GM12878 (cell line): Measurements from ENCODE around the gene CARD9. TPM values are rescaled to one million over a fixed set of nuclear protein-coding genes. Genes with fewer than 3 reads are reported as not detected.
A peak's percentile ranks its signal among the peaks of the same experiment; 100 is the strongest.

Source experiments
- ATAC-seq: fragments of 200-7000 bp; cut with Tn5 transposase; 3 replicates; pipeline ENCODE4 v1.9.1; 2020; ENCODE audit warnings: mild to moderate bottlenecking, moderate library complexity
- BruUV-seq: library from RNA; stranded (reverse); fragments of 400-500 nt; replicated peaks from 2 replicates; lab custom pipeline; 2021; lab: Mats Ljungman, UMichigan
- CTCF ChIA-PET: fragments of 300-600 bp; sonication (Branson Sonifier 250); formaldehyde crosslinking; extraction: SDS; loops from one replicate; lab custom pipeline; 2021; ENCODE audit warnings: inconsistent platforms; lab: Yijun Ruan, JAX
- POLR2A ChIA-PET: fragments of 350-600 bp; formaldehyde crosslinking; extraction: SDS; loops from one replicate; lab custom pipeline; 2021; ENCODE audit warnings: inconsistent platforms; lab: Charles Lee
- RAD21 ChIA-PET: fragments of 300-600 bp; sonication (Branson Sonifier 250); formaldehyde crosslinking; loops from one replicate; lab custom pipeline; 2023; ENCODE audit warnings: antibody characterized with exemption; ENCODE audit not compliant: unreplicated experiment; lab: Charles Lee
- SMC1A ChIA-PET: fragments of 300-600 bp; sonication (Branson Sonifier 250); formaldehyde crosslinking; loops from one replicate; lab custom pipeline; 2023; ENCODE audit not compliant: unreplicated experiment, uncharacterized antibody; lab: Charles Lee
- DNase-seq: peaks from one replicate; pipeline ENCODE4 v3.0.0-alpha.2; 2011; ENCODE audit warnings: low read depth, low spot score
- FAIRE-seq: peaks from 3 replicates; lab custom pipeline; 2011; peaks lifted over from hg19 to GRCh38; lab: Jason Lieb, UNC
- H2AFZ ChIP-seq: 2 replicates; pipeline ENCODE4 v1.6.0; 2011; ENCODE audit warnings: low read depth, low read length, control low read depth; ENCODE audit not compliant: control insufficient read depth
- H3K27ac ChIP-seq: 2 replicates; pipeline ENCODE4 v1.5.1; 2011; ENCODE audit warnings: control low read depth; ENCODE audit not compliant: control insufficient read depth, insufficient read depth
- H3K27me3 ChIP-seq, 2 experiments: replicated peaks in 1 of 2; 2 replicates each; pipeline versions ENCODE4 v1.6.0 to v1.6.1; 2011; ENCODE audit warnings: low read length in 1 of 2; ENCODE audit not compliant: control insufficient read depth in 2 of 2, insufficient read depth in 2 of 2
- H3K36me3 ChIP-seq, 2 experiments: 2 replicates each; pipeline ENCODE4 v1.5.1; 2011; ENCODE audit warnings: low read length in 1 of 2; ENCODE audit not compliant: control insufficient read depth in 2 of 2, insufficient read depth in 2 of 2
- H3K4me1 ChIP-seq: 2 replicates; pipeline ENCODE4 v1.6.1; 2011; ENCODE audit warnings: mild to moderate bottlenecking, low read length, moderate library complexity, mixed read lengths; ENCODE audit not compliant: control insufficient read depth, insufficient read depth
- H3K4me2 ChIP-seq: 2 replicates; pipeline ENCODE4 v1.6.0; 2011; ENCODE audit warnings: control low read depth; ENCODE audit not compliant: control insufficient read depth, insufficient read depth
- H3K4me3 ChIP-seq: fragments of 200-600 bp; sonication (generic); 2 replicates; pipeline ENCODE4 v1.5.1; 2016
- H3K79me2 ChIP-seq: 2 replicates; pipeline ENCODE4 v1.6.0; 2011; ENCODE audit warnings: low read length; ENCODE audit not compliant: control insufficient read depth, insufficient read depth
- H3K9ac ChIP-seq: 2 replicates; pipeline ENCODE4 v1.8.0; 2011; ENCODE audit warnings: low read length, control low read depth, mixed read lengths; ENCODE audit not compliant: control insufficient read depth, insufficient read depth
- H3K9me3 ChIP-seq: replicated peaks from 3 replicates; pipeline ENCODE4 v1.5.1; 2011; ENCODE audit warnings: mild to moderate bottlenecking, low read length; ENCODE audit not compliant: control insufficient read depth, insufficient read depth
- H4K20me1 ChIP-seq: 2 replicates; pipeline ENCODE4 v1.6.0; 2011; ENCODE audit not compliant: control insufficient read depth, insufficient read depth
- E2F8 ChIP-seq: fragments of 450-650 bp; IDR thresholded peaks from 2 replicates; pipeline ENCODE4 v1.6.1; 2018; ENCODE audit warnings: mild to moderate bottlenecking, low read depth, moderate library complexity; ENCODE audit not compliant: partially characterized antibody
- EED ChIP-seq: sonication (generic); IDR thresholded peaks from 2 replicates; pipeline ENCODE4 v1.6.1; 2016; ENCODE audit warnings: antibody characterized with exemption, low read depth
- PAX8 ChIP-seq: fragments of 450-650 bp; IDR thresholded peaks from 2 replicates; pipeline ENCODE4 v1.6.1; 2017; ENCODE audit warnings: mild to moderate bottlenecking, moderate library complexity
- POLR2AphosphoS5 ChIP-seq: IDR thresholded peaks from 2 replicates; pipeline ENCODE4 v1.6.1; 2011; ENCODE audit warnings: mild to moderate bottlenecking, low read length, inconsistent platforms
- POU2F2 ChIP-seq: IDR thresholded peaks from 3 replicates; pipeline ENCODE4 v1.6.1; 2011; ENCODE audit warnings: low read depth, mild to moderate bottlenecking, low read length, borderline replicate concordance
- RCOR1 ChIP-seq: conservative IDR thresholded peaks from 2 replicates; pipeline ENCODE4 v1.6.1; 2012; ENCODE audit warnings: low read depth, low read length, improper control_type of control experiment
- TCF3 ChIP-seq: IDR thresholded peaks from 2 replicates; pipeline ENCODE4 v1.6.1; 2012; ENCODE audit warnings: low read depth, mild to moderate bottlenecking, low read length, borderline replicate concordance; ENCODE audit not compliant: insufficient read depth
- ZNF207 ChIP-seq: fragments of 450-650 bp; IDR thresholded peaks from 2 replicates; pipeline ENCODE4 v1.6.1; 2014; ENCODE audit warnings: antibody characterized with exemption, mild to moderate bottlenecking, borderline replicate concordance
- WGBS: methylation state at CpG from one replicate; pipeline ENCODE4 v1.1.6; 2016; ENCODE audit warnings: low lambda C conversion rate; ENCODE audit not compliant: insufficient replicate concordance, insufficient coverage; ENCODE audit errors: missing lambda C conversion rate; 5-methylcytosine and 5-hydroxymethylcytosine counted together
- in situ Hi-C: fragments of 300-500 bp; cut with MboI; formaldehyde crosslinking; loops from 9 replicates; pipeline ENCODE4 v1.14.3; 2018; ENCODE audit warnings: mixed read lengths
- intact Hi-C: fragments of 100-400 bp; cut with micrococcal nuclease; formaldehyde crosslinking; loops from one replicate; pipeline ENCODE4 v1.14.2; 2022; ENCODE audit not compliant: unreplicated experiment
- polyA plus RNA-seq, 11 experiments: library from polyadenylated mRNA; depleted of rRNA in 4 of 11; unstranded in 6 of 11; stranded (reverse) in 5 of 11; fragments of >200 nt; fragmentation: Nextera tagmentation in 4 of 11; fragmentation: Illumina TruSeq in 1 of 11; extraction: Ambion mirVana in 4 of 11; extraction: Trizol in 1 of 11; gene quantifications; 1 replicate in 1 of 11; 2 replicates in 10 of 11; pipeline versions ENCODE4 v1.2.1 to v1.2.3, GENCODE V29; 2011 to 2016; ENCODE audit warnings: inconsistent platforms in 2 of 11, missing spikeins in 2 of 11, low read depth in 1 of 11
- total RNA-seq, 4 experiments: library from RNA; depleted of rRNA in 3 of 4; stranded (reverse); fragments of >200 nt in 3 of 4; fragmentation: Illumina TruSeq in 1 of 4; extraction: Trizol in 1 of 4; gene quantifications; 2 replicates each; pipeline versions ENCODE4 v1.2.1 to v1.2.3, GENCODE V29; 2013 to 2021

Gene CARD9
- total and polyA plus RNA-seq, 10 of the 15 experiments (the other 5 are each of a cell fraction or from before 2014, with no cell fraction given): 0.11 to 4.9 (median 1.8) TPM; not detected in 1

GRCh38 chr9:136405481-136405880 lies 32.0 kb upstream of the CARD9 start:
- peaks cover 39% of the 10 kb centered on the region for H3K4me1 ChIP-seq
- no peaks in the 10 kb centered on the region for H3K9me3 ChIP-seq
- peak overlapping the region; percentile 90; the same call in 1 of the 2 replicates for H3K4me2 ChIP-seq
- in situ Hi-C loops: no loop called here
- ATAC-seq: no peak
- H3K27ac ChIP-seq: no peak overlapping the region
- intact Hi-C loops: no loop called here
- no peak overlapping the region for H3K4me3 ChIP-seq
- H2AFZ ChIP-seq: no peak overlapping the region
- H3K79me2 ChIP-seq: peaks cover 30% of the 10 kb centered on the region
- H4K20me1 ChIP-seq: no peaks in the 10 kb centered on the region
- FAIRE-seq: no peak
- SMC1A ChIA-PET: no interaction called here
- RAD21 ChIA-PET: no interaction called here
- POLR2A ChIA-PET: interaction anchor here (0.5 kb wide), 1 partner anchor 746 kb away, joined by 5 read pairs; no protein-coding TSS in a partner anchor
- H3K27me3 ChIP-seq: no peaks in the 10 kb centered on the region
- no peak overlapping the region for H3K9ac ChIP-seq
- no TSS peak for BruUV-seq
- DNase-seq: no peak
- peaks cover 7 to 18% of the 10 kb centered on the region in 2 experiments; a peak in 3 of 4 replicates for H3K36me3 ChIP-seq
- CTCF ChIA-PET: no interaction called here
- TF ChIP-seq E2F8: no peak
- TF ChIP-seq TCF3: no peak
- TF ChIP-seq POLR2AphosphoS5: no peak
- no peak for TF ChIP-seq EED
- TF ChIP-seq PAX8: no peak
- TF ChIP-seq POU2F2: no peak
- TF ChIP-seq ZNF207: no peak
- no peak for TF ChIP-seq RCOR1
- WGBS: 90% methylated on average over 7 of the region's 7 CpGs
